SU-DHL-6 (cell line): ENCODE data around the gene CCDC93.

Experiments used
- H2AFZ ChIP-seq: fragments of 200-600 bp; sonication (generic); 2 replicates; pipeline ENCODE4 v1.6.1; 2014; ENCODE audit warnings: low read depth, mild to moderate bottlenecking, moderate library complexity, mixed read lengths, antibody characterized with exemption, low read length; ENCODE audit not compliant: severe bottlenecking
- H3F3A ChIP-seq: fragments of 200-600 bp; shearing (Covaris generic); 2 replicates; pipeline ENCODE4 v1.6.0; 2016; ENCODE audit warnings: antibody characterized with exemption, mild to moderate bottlenecking; ENCODE audit not compliant: insufficient read depth
- H3K27ac ChIP-seq: fragments of 200-600 bp; sonication (generic); 2 replicates; pipeline ENCODE4 v1.5.1; 2016; ENCODE audit warnings: low read depth, mild to moderate bottlenecking, low read length, moderate library complexity, mixed read lengths
- H3K27me3 ChIP-seq: fragments of 200-600 bp; sonication (generic), shearing (Covaris generic); 2 replicates; pipeline ENCODE4 v1.6.0; 2014; ENCODE audit warnings: mild to moderate bottlenecking, low read length
- H3K36me3 ChIP-seq: fragments of 200-600 bp; sonication (generic); 2 replicates; pipeline ENCODE4 v1.6.1; 2014; ENCODE audit warnings: mild to moderate bottlenecking, low read length, mixed read lengths
- H3K4me2 ChIP-seq: fragments of 300-600, 200-600 bp; shearing (Covaris generic), sonication (generic); 2 replicates; pipeline ENCODE4 v1.6.0; 2014; ENCODE audit warnings: low read length, low read depth, mild to moderate bottlenecking; ENCODE audit not compliant: poor library complexity, severe bottlenecking
- H3K4me3 ChIP-seq: fragments of 200-600 bp; sonication (generic); 2 replicates; pipeline ENCODE4 v1.5.1; 2014; ENCODE audit warnings: antibody characterized with exemption, low read length, mild to moderate bottlenecking, mixed read lengths; ENCODE audit not compliant: insufficient read depth, poor library complexity, severe bottlenecking
- H3K79me2 ChIP-seq: fragments of 200-600 bp; sonication (generic); 2 replicates; pipeline ENCODE4 v1.6.1; 2014; ENCODE audit warnings: mild to moderate bottlenecking, low read length, moderate library complexity; ENCODE audit not compliant: insufficient read depth
- H3K9ac ChIP-seq: fragments of 200-600 bp; sonication (generic); 2 replicates; pipeline ENCODE4 v1.7.0; 2014; ENCODE audit warnings: mild to moderate bottlenecking, low read length
- H3K9me2 ChIP-seq: fragments of 200-600 bp; sonication (generic); replicated peaks from 2 replicates; pipeline ENCODE4 v1.6.1; 2014; ENCODE audit warnings: low read length; ENCODE audit not compliant: insufficient read depth
- H3K9me3 ChIP-seq: fragments of 200-600 bp; sonication (generic); 2 replicates; pipeline ENCODE4 v1.6.1; 2014; ENCODE audit warnings: low read length, mixed read lengths; ENCODE audit not compliant: insufficient read depth
- H4K20me1 ChIP-seq: fragments of 200-600 bp; sonication (generic); 2 replicates; pipeline ENCODE4 v1.6.1; 2014; ENCODE audit warnings: low read depth, mild to moderate bottlenecking, antibody characterized with exemption, low read length, moderate library complexity, mixed read lengths
- EZH2phosphoT487 ChIP-seq: fragments of 200-600 bp; sonication (generic), shearing (Covaris generic); conservative IDR thresholded peaks from 2 replicates; pipeline ENCODE4 v1.6.1; 2018; ENCODE audit warnings: mild to moderate bottlenecking, antibody characterized with exemption, low read length, moderate library complexity, mixed read lengths
- TF ChIP-seq, protein P1 (sequence below): fragments of 200-600 bp; sonication (generic); IDR thresholded peaks from one replicate; pipeline ENCODE4 v1.5.1; 2017; ENCODE audit warnings: antibody characterized with exemption, mild to moderate bottlenecking, low read length, moderate library complexity; ENCODE audit not compliant: insufficient read depth, poor library complexity, severe bottlenecking

CCDC93 gene

GRCh38 chr2:117921520-117921919 is 92.3 kb downstream of the CCDC93 start:
- Histone ChIP-seq H3F3A (peaks cover 15% of the 10 kb centered on the region), H3K79me2 (no peaks in the 10 kb centered on the region), H3K27ac (no peak overlapping the region), H3K4me3 (no peak overlapping the region), H4K20me1 (no peaks in the 10 kb centered on the region), H3K36me3 (peaks cover 31% of the 10 kb centered on the region), H2AFZ (no peak overlapping the region), H3K27me3 (no peaks in the 10 kb centered on the region), H3K9me2 (no peaks in the 10 kb centered on the region), H3K4me2 (no peak overlapping the region), H3K9me3 (peaks cover 10% of the 10 kb centered on the region; the same call in 1 of the 2 replicates), H3K9ac (no peak overlapping the region)
- no peak for TF ChIP-seq EZH2phosphoT487
- TF ChIP-seq, protein P1, sequence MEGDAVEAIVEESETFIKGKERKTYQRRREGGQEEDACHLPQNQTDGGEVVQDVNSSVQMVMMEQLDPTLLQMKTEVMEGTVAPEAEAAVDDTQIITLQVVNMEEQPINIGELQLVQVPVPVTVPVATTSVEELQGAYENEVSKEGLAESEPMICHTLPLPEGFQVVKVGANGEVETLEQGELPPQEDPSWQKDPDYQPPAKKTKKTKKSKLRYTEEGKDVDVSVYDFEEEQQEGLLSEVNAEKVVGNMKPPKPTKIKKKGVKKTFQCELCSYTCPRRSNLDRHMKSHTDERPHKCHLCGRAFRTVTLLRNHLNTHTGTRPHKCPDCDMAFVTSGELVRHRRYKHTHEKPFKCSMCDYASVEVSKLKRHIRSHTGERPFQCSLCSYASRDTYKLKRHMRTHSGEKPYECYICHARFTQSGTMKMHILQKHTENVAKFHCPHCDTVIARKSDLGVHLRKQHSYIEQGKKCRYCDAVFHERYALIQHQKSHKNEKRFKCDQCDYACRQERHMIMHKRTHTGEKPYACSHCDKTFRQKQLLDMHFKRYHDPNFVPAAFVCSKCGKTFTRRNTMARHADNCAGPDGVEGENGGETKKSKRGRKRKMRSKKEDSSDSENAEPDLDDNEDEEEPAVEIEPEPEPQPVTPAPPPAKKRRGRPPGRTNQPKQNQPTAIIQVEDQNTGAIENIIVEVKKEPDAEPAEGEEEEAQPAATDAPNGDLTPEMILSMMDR: no peak

DNA sequence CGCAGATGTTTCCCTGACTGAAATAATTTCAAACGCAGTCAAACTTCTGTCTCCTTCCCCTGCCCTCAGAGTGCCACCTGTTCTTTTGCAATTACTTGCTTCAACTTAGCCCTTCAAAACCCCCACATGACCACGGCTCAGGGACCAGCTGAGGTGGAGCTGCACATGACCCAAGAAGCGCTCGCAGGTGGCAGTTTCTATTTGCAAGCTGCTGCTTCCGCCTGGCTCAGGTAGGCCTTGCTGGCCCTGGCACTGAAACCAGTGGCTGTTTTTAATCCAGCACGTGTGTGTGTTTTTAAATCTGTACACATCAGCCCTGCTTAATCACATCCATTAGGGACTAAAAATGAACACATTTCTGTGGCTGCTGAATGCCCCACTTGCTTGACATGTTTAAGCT is 95.3 kb downstream of the CCDC93 start:
- H3K4me3 ChIP-seq: no peak overlapping the region
- H3K9ac ChIP-seq: no peak overlapping the region
- H3K27me3 ChIP-seq: no peaks in the 10 kb centered on the region
- TF ChIP-seq, protein P1: no peak
- no peak for TF ChIP-seq EZH2phosphoT487
- peaks cover 31% of the 10 kb centered on the region for H3K36me3 ChIP-seq
- H4K20me1 ChIP-seq: no peaks in the 10 kb centered on the region
- H3K4me2 ChIP-seq: no peak overlapping the region
- H3K9me2 ChIP-seq: no peaks in the 10 kb centered on the region
- no peaks in the 10 kb centered on the region for H3K79me2 ChIP-seq
- no peak overlapping the region for H2AFZ ChIP-seq
- H3K9me3 ChIP-seq: peaks cover 10% of the 10 kb centered on the region; the same call in 1 of the 2 replicates
- H3K27ac ChIP-seq: peak overlapping the region; percentile 93
- peaks cover 15% of the 10 kb centered on the region for H3F3A ChIP-seq

DNA sequence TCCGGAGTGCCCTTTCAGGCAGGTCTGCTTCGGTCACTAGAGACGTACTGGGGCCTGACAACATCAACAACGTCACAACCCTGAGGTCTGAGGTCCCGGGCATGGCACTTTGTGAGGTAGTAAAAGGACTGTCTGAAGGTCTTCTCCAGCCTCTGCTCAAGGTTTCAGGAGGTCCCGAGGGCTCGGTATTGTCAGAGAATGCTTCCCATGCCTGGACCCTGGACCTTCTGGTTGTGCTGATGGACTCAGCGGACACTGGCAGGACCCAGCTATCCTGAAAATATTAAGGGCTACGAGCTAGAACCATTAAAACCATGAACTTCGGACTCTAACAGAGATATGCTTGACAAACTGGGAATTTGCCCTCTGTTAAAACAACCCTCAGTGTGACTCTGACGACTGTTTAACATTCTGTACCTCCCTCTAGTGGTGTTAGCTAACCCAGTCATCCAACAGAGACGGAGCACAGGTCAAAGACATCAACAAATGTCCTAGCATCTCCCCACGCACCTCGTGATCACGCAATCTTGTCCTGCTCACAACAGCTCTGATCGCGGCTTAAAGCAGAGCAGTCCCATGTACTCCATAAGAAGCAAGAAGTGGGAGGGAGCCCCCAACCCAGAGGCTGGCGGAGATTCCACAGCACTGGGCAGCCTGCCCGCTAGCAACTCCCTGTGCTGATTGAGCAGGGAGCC is 96.5 kb downstream of the CCDC93 start:
- Histone ChIP-seq H3K27me3 (no peaks in the 10 kb centered on the region), H3K4me2 (no peak overlapping the region), H4K20me1 (no peaks in the 10 kb centered on the region), H3K4me3 (no peak overlapping the region), H2AFZ (no peak overlapping the region), H3K36me3 (peaks cover 31% of the 10 kb centered on the region), H3K27ac (peak overlapping the region; percentile 93; the same call in 1 of the 2 replicates), H3K9ac (no peak overlapping the region), H3K9me3 (peaks cover 10% of the 10 kb centered on the region; the same call in 1 of the 2 replicates), H3K9me2 (no peaks in the 10 kb centered on the region), H3F3A (peaks cover 15% of the 10 kb centered on the region), H3K79me2 (no peaks in the 10 kb centered on the region)
- TF ChIP-seq EZH2phosphoT487: no peak
- TF ChIP-seq, protein P1: no peak
